HG03064 (cell line): ENCODE results near the gene MYL11.

ENCODE experiments used
- ATAC-seq: cut with Tn5 transposase; IDR thresholded peaks from one replicate; pipeline ENCODE4 v1.9.1; 2021; ENCODE audit warnings: low read depth; ENCODE audit not compliant: unreplicated experiment

The MYL11 gene

GRCh38 chr16:30416624-30417528 lies 42.3 kb downstream of the MYL11 start:
- ATAC-seq = no peak

GRCh38 chr16:30417529-30418349 lies 43.1 kb downstream of the MYL11 start:
- ATAC-seq = peak; percentile 83

GRCh38 chr16:30418350-30419181 lies 44.0 kb downstream of the MYL11 start:
- no peak for ATAC-seq

- no peak for ATAC-seq
These were observed 46.4 kb downstream of the MYL11 start for GRCh38 chr16:30421010-30421409.
